H1 (cell line): ENCODE measurements around the gene SPOCK2. TPM values are rescaled to one million over a fixed set of nuclear protein-coding genes. Genes with fewer than 3 reads are reported as not detected.

Experiments
- CTCF ChIA-PET: fragments of 300-600 bp; sonication (Branson Sonifier 250); formaldehyde crosslinking; loops from one replicate; lab custom pipeline; 2021; ENCODE audit not compliant: partially characterized antibody; lab: Charles Lee
- POLR2A ChIA-PET: fragments of 300-600 bp; sonication (Branson Sonifier 250); formaldehyde crosslinking; loops from one replicate; lab custom pipeline; 2021; ENCODE audit warnings: inconsistent platforms; ENCODE audit not compliant: partially characterized antibody; lab: Charles Lee
- DNase-seq, 2 experiments: peaks; one replicate each; pipeline versions ENCODE4 v3.0.0 to v3.0.0-alpha.2; 2010 to 2022; ENCODE audit warnings: low spot score in 2 of 2, low read depth in 1 of 2, mixed read lengths in 1 of 2
- FAIRE-seq: peaks from 2 replicates; lab custom pipeline; 2011; peaks lifted over from hg19 to GRCh38; lab: Jason Lieb, UNC
- H2AFZ ChIP-seq: 2 replicates; pipeline ENCODE4 v1.8.1; 2012; ENCODE audit warnings: low read length, inconsistent platforms
- H2AK5ac ChIP-seq: 2 replicates; pipeline ENCODE4 v1.6.1; 2013; ENCODE audit warnings: low read depth, low read length
- H2BK120ac ChIP-seq: replicated peaks from 2 replicates; pipeline ENCODE3; 2013; ENCODE audit warnings: low read depth, low read length, inconsistent platforms
- H2BK12ac ChIP-seq: 2 replicates; pipeline ENCODE4 v1.6.1; 2013; ENCODE audit warnings: low read depth, low read length
- H2BK15ac ChIP-seq: 2 replicates; pipeline ENCODE4 v1.6.1; 2013; ENCODE audit warnings: low read length
- H2BK20ac ChIP-seq: 2 replicates; pipeline ENCODE4 v1.6.1; 2013; ENCODE audit warnings: low read length
- H2BK5ac ChIP-seq: 2 replicates; pipeline ENCODE4 v1.6.1; 2013; ENCODE audit warnings: low read depth, low read length
- H3K14ac ChIP-seq: 2 replicates; pipeline ENCODE4 v1.6.1; 2013; ENCODE audit warnings: inconsistent platforms; ENCODE audit not compliant: insufficient read length
- H3K18ac ChIP-seq: 2 replicates; pipeline ENCODE4 v1.6.1; 2013; ENCODE audit warnings: low read length; ENCODE audit errors: extremely low read depth
- H3K23ac ChIP-seq: 2 replicates; pipeline ENCODE4 v1.6.1; 2013; ENCODE audit warnings: inconsistent platforms; ENCODE audit not compliant: insufficient read length
- H3K23me2 ChIP-seq: 2 replicates; pipeline ENCODE4 v1.6.1; 2013; ENCODE audit warnings: low read depth, low read length
- H3K27ac ChIP-seq: 2 replicates; pipeline ENCODE4 v1.6.1; 2011; ENCODE audit warnings: low read depth, low read length, inconsistent platforms
- H3K27me3 ChIP-seq, 4 experiments: replicated peaks in 1 of 4; 1 replicate in 1 of 4; 2 replicates in 3 of 4; pipeline versions ENCODE4 v1.6.1 to v1.8.1; 2011 to 2013; ENCODE audit warnings: low read length in 3 of 4, mild to moderate bottlenecking in 3 of 4, inconsistent platforms in 2 of 4, mixed read lengths in 2 of 4, moderate library complexity in 1 of 4; ENCODE audit not compliant: control insufficient read depth in 3 of 4, insufficient read depth in 3 of 4; ENCODE audit errors: extremely low read depth in 1 of 4
- H3K36me3 ChIP-seq, 4 experiments: 2 replicates each; pipeline versions ENCODE4 v1.6.1 to v1.8.1; 2011 to 2013; ENCODE audit warnings: mild to moderate bottlenecking in 4 of 4, low read length in 3 of 4, moderate library complexity in 2 of 4, control low read depth in 1 of 4, inconsistent platforms in 1 of 4; ENCODE audit not compliant: insufficient read depth in 4 of 4, control insufficient read depth in 2 of 4
- H3K4ac ChIP-seq: replicated peaks from 2 replicates; pipeline ENCODE3; 2013; ENCODE audit warnings: low read length, low read depth, mixed read lengths, inconsistent platforms; ENCODE audit not compliant: insufficient read length
- H3K4me1 ChIP-seq, 4 experiments: replicated peaks in 1 of 4; 1 replicate in 1 of 4; 2 replicates in 3 of 4; pipeline versions ENCODE4 v1.6.1 to v1.8.1; 2011 to 2013; ENCODE audit warnings: low read length in 3 of 4, inconsistent platforms in 2 of 4, mixed read lengths in 1 of 4; ENCODE audit not compliant: insufficient read depth in 4 of 4, control insufficient read depth in 3 of 4
- H3K4me2 ChIP-seq, 2 experiments: 2 replicates each; pipeline versions ENCODE4 v1.6.1 to v1.8.1; 2011 to 2013; ENCODE audit warnings: low read depth in 2 of 2, low read length in 2 of 2, control low read depth in 1 of 2, inconsistent platforms in 1 of 2, mild to moderate bottlenecking in 1 of 2; ENCODE audit not compliant: insufficient read depth in 1 of 2
- H3K4me3 ChIP-seq, 4 experiments: fragments of 200-600, 300-600 bp in 1 of 4; sonication (generic), shearing (Covaris generic), sonication (Bioruptor Twin) in 1 of 4; 2 replicates each; pipeline versions ENCODE4 v1.5.1 to v1.8.1; 2011 to 2016; ENCODE audit warnings: low read length in 4 of 4, low read depth in 3 of 4, control low read depth in 2 of 4, inconsistent platforms in 2 of 4, mild to moderate bottlenecking in 2 of 4, mixed read lengths in 1 of 4, moderate library complexity in 1 of 4; ENCODE audit not compliant: insufficient read depth in 2 of 4; ENCODE audit errors: extremely low read depth in 1 of 4
- H3K56ac ChIP-seq: replicated peaks from 2 replicates; pipeline ENCODE3; 2013; ENCODE audit warnings: low read depth, mild to moderate bottlenecking, mixed read lengths, low read length, inconsistent platforms; ENCODE audit not compliant: insufficient read length
- H3K79me1 ChIP-seq: 2 replicates; pipeline ENCODE4 v1.6.1; 2013; ENCODE audit warnings: low read depth, low read length, control low read depth
- H3K79me2 ChIP-seq, 2 experiments: 2 replicates each; pipeline versions ENCODE4 v1.6.1 to v1.8.1; 2012 to 2013; ENCODE audit warnings: low read length in 2 of 2, mild to moderate bottlenecking in 2 of 2, inconsistent platforms in 1 of 2; ENCODE audit not compliant: insufficient read depth in 2 of 2, control insufficient read depth in 1 of 2
- H3K9ac ChIP-seq, 4 experiments: replicated peaks in 1 of 4; 1 replicate in 1 of 4; 2 replicates in 3 of 4; pipeline versions ENCODE4 v1.6.1 to v1.8.1; 2011 to 2013; ENCODE audit warnings: low read depth in 3 of 4, low read length in 3 of 4, control low read depth in 2 of 4, mild to moderate bottlenecking in 2 of 4, moderate library complexity in 2 of 4, inconsistent platforms in 1 of 4; ENCODE audit errors: extremely low read depth in 1 of 4
- H3K9me3 ChIP-seq, 2 experiments: 2 replicates each; pipeline versions ENCODE4 v1.6.1 to v1.8.1; 2012 to 2013; ENCODE audit warnings: mild to moderate bottlenecking in 2 of 2, moderate library complexity in 2 of 2, control low read depth in 1 of 2, inconsistent platforms in 1 of 2, low read depth in 1 of 2, low read length in 1 of 2, mixed read lengths in 1 of 2; ENCODE audit not compliant: insufficient read depth in 2 of 2
- H4K20me1 ChIP-seq, 2 experiments: replicated peaks in 1 of 2; 2 replicates each; pipeline versions ENCODE3 to v1.8.1; 2011 to 2013; ENCODE audit warnings: inconsistent platforms in 2 of 2, low read length in 2 of 2, mild to moderate bottlenecking in 1 of 2; ENCODE audit not compliant: insufficient read depth in 2 of 2, control insufficient read depth in 1 of 2
- H4K5ac ChIP-seq: 2 replicates; pipeline ENCODE4 v1.6.1; 2013; ENCODE audit warnings: low read length, low read depth, mixed read lengths, inconsistent platforms; ENCODE audit not compliant: insufficient read length
- H4K8ac ChIP-seq: 2 replicates; pipeline ENCODE4 v1.8.0; 2013; ENCODE audit warnings: mild to moderate bottlenecking, moderate library complexity, low read length, inconsistent platforms; ENCODE audit not compliant: insufficient read depth; ENCODE audit errors: extremely low read depth
- H4K91ac ChIP-seq: replicated peaks from 2 replicates; pipeline ENCODE3; 2013; ENCODE audit warnings: low read length, mixed read lengths, inconsistent platforms; ENCODE audit not compliant: insufficient read length
- ASH2L ChIP-seq: fragments of 200-600, 300-600 bp; sonication (generic); IDR thresholded peaks from one replicate; pipeline ENCODE4 v1.7.1; 2017; ENCODE audit warnings: low read length
- CHD2 ChIP-seq: IDR thresholded peaks from 2 replicates; pipeline ENCODE4 v1.6.1; 2012; ENCODE audit warnings: low read length, improper control_type of control experiment
- KDM1A ChIP-seq: fragments of 200-600, 300-600 bp; sonication (generic); IDR thresholded peaks from 2 replicates; pipeline ENCODE4 v1.7.1; 2016; ENCODE audit warnings: mild to moderate bottlenecking, low read length, borderline replicate concordance
- RBBP5 ChIP-seq: IDR thresholded peaks from 2 replicates; pipeline ENCODE4 v1.7.1; 2012; ENCODE audit warnings: low read depth, mild to moderate bottlenecking, inconsistent platforms, low read length, moderate library complexity, borderline replicate concordance
- RXRA ChIP-seq: IDR thresholded peaks from 2 replicates; pipeline ENCODE4 v1.6.1; 2011; ENCODE audit warnings: low read depth, mild to moderate bottlenecking, low read length, moderate library complexity; ENCODE audit not compliant: insufficient read depth
- SAP30 ChIP-seq: fragments of 300-600 bp; sonication (generic); IDR thresholded peaks from 2 replicates; pipeline ENCODE4 v1.7.1; 2012; ENCODE audit warnings: low read length, moderate library complexity, mild to moderate bottlenecking, inconsistent platforms; ENCODE audit not compliant: insufficient read depth, insufficient replicate concordance
- SIRT6 ChIP-seq: IDR thresholded peaks from one replicate; pipeline ENCODE4 v1.7.1; 2012; ENCODE audit warnings: low read length, inconsistent platforms
- TAF1 ChIP-seq: IDR thresholded peaks from 2 replicates; pipeline ENCODE4 v1.6.1; 2011; ENCODE audit warnings: mild to moderate bottlenecking, low read depth, low read length
- WGBS, 2 experiments: shearing (Covaris generic) in 1 of 2; methylation state at CpG; one replicate each; pipeline versions ENCODE4 v1.1.6 to v1.1.7; 2013 to 2015; ENCODE audit warnings: low lambda C conversion rate in 2 of 2, mixed read lengths in 2 of 2, inconsistent platforms in 1 of 2, low coverage in 1 of 2, missing lambda C conversion rate in 1 of 2; ENCODE audit not compliant: insufficient replicate concordance in 2 of 2, insufficient coverage in 1 of 2, insufficient read length in 1 of 2; ENCODE audit errors: extremely low coverage in 1 of 2, missing lambda C conversion rate in 1 of 2; 5-methylcytosine and 5-hydroxymethylcytosine counted together
- polyA plus RNA-seq, 7 experiments: library from polyadenylated mRNA; depleted of rRNA in 3 of 7; stranded (reverse) in 5 of 7; unstranded in 2 of 7; fragments of >200 nt in 5 of 7; fragments of 200-250 nt in 2 of 7; gene quantifications; 1 replicate in 5 of 7; 2 replicates in 1 of 7; 4 replicates in 1 of 7; pipeline versions ENCODE4 v1.2.1 to v1.2.3, GENCODE V29; 2011 to 2013; ENCODE audit warnings: missing spikeins in 2 of 7, mixed read lengths in 2 of 7
- total RNA-seq: library from RNA; stranded (reverse); fragmentation: NEBNext Ultra II Directional; extraction: Animal tissue kit (Norgen Biotek cat#: 25700); gene quantifications from 2 replicates; pipeline ENCODE4 v1.2.1, GENCODE V29; 2021
- TF ChIP-seq, protein P1 (sequence below): IDR thresholded peaks from 2 replicates; pipeline ENCODE4 v1.6.1; 2012; ENCODE audit warnings: inconsistent platforms

SPOCK2 gene
- total and polyA plus RNA-seq, 2 of the 8 experiments (the other 6 are each of a cell fraction or from before 2014, with no cell fraction given) = 1.5 to 1.9 TPM

DNA sequence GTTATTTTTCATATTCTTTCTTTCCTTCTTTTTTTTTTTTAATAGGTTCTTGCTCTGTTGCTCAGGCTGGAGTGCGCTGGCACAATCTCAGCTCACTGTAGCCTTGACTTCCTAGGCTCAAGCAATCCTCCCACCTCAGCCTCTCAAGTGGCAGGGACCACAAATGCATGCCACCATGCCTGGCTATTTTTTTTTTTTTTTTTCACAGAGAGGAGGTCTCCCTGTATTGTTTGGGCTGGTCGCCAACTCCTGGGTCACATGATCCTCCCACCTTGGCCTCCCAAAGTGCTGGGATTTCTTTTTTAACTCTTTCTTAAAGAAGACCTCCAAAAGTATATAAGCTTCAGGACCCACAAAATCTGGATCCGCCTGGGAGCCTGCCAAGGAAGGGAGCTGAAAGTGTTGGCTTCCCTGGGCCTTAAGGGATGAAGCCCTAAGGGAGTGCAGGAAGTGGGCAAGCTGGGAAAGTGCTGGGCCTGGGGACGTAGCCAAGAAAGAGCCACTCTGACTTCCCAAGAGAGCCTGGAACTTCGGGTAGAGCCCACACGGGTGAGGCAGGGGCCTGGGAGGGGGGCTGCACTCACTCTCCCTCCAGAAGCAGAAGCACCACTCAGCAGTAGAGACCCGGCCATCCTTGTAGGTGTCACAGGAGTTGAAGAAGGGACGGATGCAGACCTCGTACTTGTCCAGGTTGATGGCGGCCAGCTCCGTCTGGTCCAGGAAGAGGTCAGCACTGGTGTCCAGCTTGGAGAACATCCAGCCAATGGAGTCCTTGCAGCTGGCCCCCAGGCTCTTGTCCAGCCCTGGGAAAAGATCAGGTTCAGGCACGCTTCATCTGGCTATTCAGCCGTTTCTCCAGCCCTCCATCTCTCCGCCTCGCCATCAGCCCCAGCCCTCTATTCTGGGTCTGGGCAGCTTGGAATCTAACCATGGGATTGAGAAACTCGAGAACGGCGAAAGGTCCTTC is 21.8 kb downstream of the SPOCK2 start:
- Histone ChIP-seq H3K23ac (no peak overlapping the region), H4K91ac (no peak overlapping the region), H2AFZ (no peak overlapping the region), H3K4ac (no peak overlapping the region), H3K27me3 (no peaks in the 10 kb centered on the region), H2BK15ac (no peak overlapping the region), H2AK5ac (no peak overlapping the region), H3K4me1 (peaks cover 0 to 3% (median 0%) of the 10 kb centered on the region in 4 experiments; a peak in 2 of 7 replicates), H3K4me2 (no peak overlapping the region), H3K9me3 (no peaks in the 10 kb centered on the region), H3K79me1 (no peaks in the 10 kb centered on the region), H3K79me2 (no peaks in the 10 kb centered on the region), H4K20me1 (peaks cover 0 to 3% of the 10 kb centered on the region in 2 experiments), H3K9ac (no peak overlapping the region), H3K23me2 (no peaks in the 10 kb centered on the region), H3K27ac (no peak overlapping the region), H3K4me3 (no peak overlapping the region), H3K14ac (no peak overlapping the region), H3K36me3 (no peaks in the 10 kb centered on the region), H3K56ac (no peak overlapping the region), H2BK120ac (no peak overlapping the region), H3K18ac (no peak overlapping the region), H4K8ac (no peak overlapping the region), H2BK20ac (no peak overlapping the region), H2BK12ac (no peak overlapping the region), H4K5ac (no peak overlapping the region), H2BK5ac (no peak overlapping the region)
- DNase-seq = no peak
- POLR2A ChIA-PET = interaction anchor here (0.9 to 1.1 kb wide), 4 partner anchors 22 to 262 kb away, joined by 3 to 4 read pairs (median 3); no protein-coding TSS in a partner anchor
- no peak for FAIRE-seq
- CTCF ChIA-PET = interaction anchor here (0.5 to 10.2 kb wide), 14 partner anchors 9 to 822 kb away, joined by 3 to 100 read pairs (median 4); no protein-coding TSS in a partner anchor
- 86% methylated on average over 18 of the region's 18 CpGs; no CpG with 5 or more reads in 1 of the 2 experiments for WGBS, 2 experiments
- TF ChIP-seq ASH2L = no peak
- TF ChIP-seq CHD2 = no peak
- no peak for TF ChIP-seq SIRT6
- TF ChIP-seq RXRA = no peak
- TF ChIP-seq KDM1A = no peak
- TF ChIP-seq, protein P1, sequence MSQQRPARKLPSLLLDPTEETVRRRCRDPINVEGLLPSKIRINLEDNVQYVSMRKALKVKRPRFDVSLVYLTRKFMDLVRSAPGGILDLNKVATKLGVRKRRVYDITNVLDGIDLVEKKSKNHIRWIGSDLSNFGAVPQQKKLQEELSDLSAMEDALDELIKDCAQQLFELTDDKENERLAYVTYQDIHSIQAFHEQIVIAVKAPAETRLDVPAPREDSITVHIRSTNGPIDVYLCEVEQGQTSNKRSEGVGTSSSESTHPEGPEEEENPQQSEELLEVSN = no peak
- TF ChIP-seq RBBP5 = no peak
- no peak for TF ChIP-seq SAP30
- no peak for TF ChIP-seq TAF1
